Measurements from ENCODE around the gene FOXN3.
A peak's percentile ranks its signal among the peaks of the same experiment; 100 is the strongest.

The FOXN3 gene

GRCh38 chr14:89429199-89430181 is 12.5 kb upstream of the FOXN3 start:
- Histone ChIP-seq H3K4me3 (ENCODE audit: low read length, poor library complexity, severe bottlenecking) (peak overlapping the region; percentile 69), H2AFZ (ENCODE audit: low read length) (no peak overlapping the region), H3K9ac (ENCODE audit: low read depth, low read length, poor library complexity, severe bottlenecking) (peak overlapping the region; percentile 92), H3K4me1 (ENCODE audit: insufficient read depth, low read length, poor library complexity, severe bottlenecking) (peaks cover 61% of the 10 kb centered on the region), H3K9me3 (ENCODE audit: insufficient read depth, low read depth, low read length) (no peaks in the 10 kb centered on the region), H4K20me1 (ENCODE audit: insufficient read depth, low read length, poor library complexity, severe bottlenecking) (no peaks in the 10 kb centered on the region), H3K4me2 (ENCODE audit: low read depth, low read length, poor library complexity, severe bottlenecking) (peak overlapping the region; percentile 95), H3K9me2 (replicated peaks; ENCODE audit: low read depth, low read length) (no peaks in the 10 kb centered on the region), H3K27me3 (ENCODE audit: insufficient read depth, low read length, poor library complexity, severe bottlenecking) (no peaks in the 10 kb centered on the region), H3F3A (ENCODE audit: low read depth) (peaks cover 3% of the 10 kb centered on the region; the same call in 1 of the 2 replicates), H3K36me3 (ENCODE audit: insufficient read depth, low read length) (no peaks in the 10 kb centered on the region), H3K79me2 (ENCODE audit: insufficient read depth, low read length) (peaks cover 57% of the 10 kb centered on the region)
- TF ChIP-seq EZH2phosphoT487 (IDR thresholded peaks at IDR 0.05; ENCODE audit: borderline replicate concordance) (no peak), CTCF (conservative IDR thresholded peaks at IDR 0.05; ENCODE audit: low read length) (no peak)

GRCh38 chr14:89428546-89429198 is 11.6 kb upstream of the FOXN3 start:
- no peaks in the 10 kb centered on the region for H3K36me3 ChIP-seq (ENCODE audit: insufficient read depth, low read length)
- peaks cover 69% of the 10 kb centered on the region for H3K4me1 ChIP-seq (ENCODE audit: insufficient read depth, low read length, poor library complexity, severe bottlenecking)
- H3K4me2 ChIP-seq (ENCODE audit: low read depth, low read length, poor library complexity, severe bottlenecking), result peak overlapping the region; percentile 95
- peak overlapping the region; percentile 69 for H3K4me3 ChIP-seq (ENCODE audit: low read length, poor library complexity, severe bottlenecking)
- peaks cover 3% of the 10 kb centered on the region; the same call in 1 of the 2 replicates for H3F3A ChIP-seq (ENCODE audit: low read depth)
- no peaks in the 10 kb centered on the region for H4K20me1 ChIP-seq (ENCODE audit: insufficient read depth, low read length, poor library complexity, severe bottlenecking)
- TF ChIP-seq EZH2phosphoT487 (IDR thresholded peaks at IDR 0.05; ENCODE audit: borderline replicate concordance) (no peak), CTCF (conservative IDR thresholded peaks at IDR 0.05; ENCODE audit: low read length) (no peak)
- no peak overlapping the region for H2AFZ ChIP-seq (ENCODE audit: low read length)
- H3K9me2 ChIP-seq (replicated peaks; ENCODE audit: low read depth, low read length), result no peaks in the 10 kb centered on the region
- H3K9ac ChIP-seq (ENCODE audit: low read depth, low read length, poor library complexity, severe bottlenecking), result peak overlapping the region; percentile 92
- no peaks in the 10 kb centered on the region for H3K27me3 ChIP-seq (ENCODE audit: insufficient read depth, low read length, poor library complexity, severe bottlenecking)
- no peaks in the 10 kb centered on the region for H3K9me3 ChIP-seq (ENCODE audit: insufficient read depth, low read depth, low read length)
- peaks cover 66% of the 10 kb centered on the region for H3K79me2 ChIP-seq (ENCODE audit: insufficient read depth, low read length)

GRCh38 chr14:89428173-89428523 is 11.1 kb upstream of the FOXN3 start:
- peaks cover 69% of the 10 kb centered on the region for H3K4me1 ChIP-seq (ENCODE audit: insufficient read depth, low read length, poor library complexity, severe bottlenecking)
- no peaks in the 10 kb centered on the region for H3K36me3 ChIP-seq (ENCODE audit: insufficient read depth, low read length)
- H3K4me2 ChIP-seq (ENCODE audit: low read depth, low read length, poor library complexity, severe bottlenecking), result peak overlapping the region; percentile 95

More at GRCh38 chr14:89428173-89428523, 11.1 kb upstream of the FOXN3 start:
- H3K9me3 ChIP-seq (ENCODE audit: insufficient read depth, low read depth, low read length), result no peaks in the 10 kb centered on the region
- TF ChIP-seq CTCF (conservative IDR thresholded peaks at IDR 0.05; ENCODE audit: low read length) (no peak), EZH2phosphoT487 (IDR thresholded peaks at IDR 0.05; ENCODE audit: borderline replicate concordance) (no peak)
- peak overlapping the region; percentile 92 for H3K9ac ChIP-seq (ENCODE audit: low read depth, low read length, poor library complexity, severe bottlenecking)
- no peak overlapping the region for H2AFZ ChIP-seq (ENCODE audit: low read length)
- no peaks in the 10 kb centered on the region for H4K20me1 ChIP-seq (ENCODE audit: insufficient read depth, low read length, poor library complexity, severe bottlenecking)
- H3K79me2 ChIP-seq (ENCODE audit: insufficient read depth, low read length), result peaks cover 69% of the 10 kb centered on the region
- no peak overlapping the region for H3K4me3 ChIP-seq (ENCODE audit: low read length, poor library complexity, severe bottlenecking)
- H3F3A ChIP-seq (ENCODE audit: low read depth), result peaks cover 3% of the 10 kb centered on the region; the same call in 1 of the 2 replicates
- H3K9me2 ChIP-seq (replicated peaks; ENCODE audit: low read depth, low read length), result no peaks in the 10 kb centered on the region
- H3K27me3 ChIP-seq (ENCODE audit: insufficient read depth, low read length, poor library complexity, severe bottlenecking), result no peaks in the 10 kb centered on the region
